RPMI7951 (cell line): ENCODE results near the gene NANS. TPM values are rescaled to one million over a fixed set of nuclear protein-coding genes. Genes with fewer than 3 reads are reported as not detected.
"Not testable (repeated sequence)": the region's sequence is repeated elsewhere in the genome, so short reads cannot be mapped to it uniquely, and the experiment has no call there.

Experiments
- DNase-seq: peaks from one replicate; pipeline ENCODE4 v3.0.0-alpha.2; 2012; ENCODE audit warnings: low read depth
- total RNA-seq: library from RNA; depleted of rRNA; stranded (reverse); fragments of >200 nt; shearing (Covaris generic); gene quantifications from 2 replicates; pipeline ENCODE4 v1.2.3, GENCODE V29; 2014; rRNA removed

The NANS gene
- total RNA-seq = 109 and 140 TPM in 2 replicates

GRCh38 chr9:98056269-98057137 is at the start of gene NANS:
NANS (plus strand) TSS chr9:98056732; CDS start chr9:98056809, 77 bp downstream.
- DNase-seq = peak; percentile 93

- DNase-seq = peak; percentile 10
Observed at GRCh38 chr9:98007251-98007928, 49.1 kb upstream of the NANS start.

GRCh38 chr9:98008764-98009163 is 47.8 kb upstream of the NANS start:
- no peak for DNase-seq

- DNase-seq = no peak
Observed at GRCh38 chr9:98009437-98009836, 47.1 kb upstream of the NANS start.

GRCh38 chr9:98009936-98010335 is 46.6 kb upstream of the NANS start:
- no peak for DNase-seq

GRCh38 chr9:98010445-98010844 is 46.1 kb upstream of the NANS start:
- DNase-seq = no peak

- no peak for DNase-seq
Observed at GRCh38 chr9:98011122-98011521, 45.4 kb upstream of the NANS start.

- no peak for DNase-seq
Observed at GRCh38 chr9:98016137-98016680, 40.3 kb upstream of the NANS start.

- no peak for DNase-seq
Observed at GRCh38 chr9:98017306-98017705, 39.2 kb upstream of the NANS start.

- DNase-seq = no peak
Observed at GRCh38 chr9:98018347-98018746, 38.2 kb upstream of the NANS start.

- no peak for DNase-seq
Observed at GRCh38 chr9:98019098-98019497, 37.4 kb upstream of the NANS start.

GRCh38 chr9:98019869-98020268 is 36.7 kb upstream of the NANS start:
- not testable (repeated sequence) for DNase-seq

GRCh38 chr9:98020476-98021145 is 35.9 kb upstream of the NANS start:
- DNase-seq = no peak

GRCh38 chr9:98021306-98022040 is 35.1 kb upstream of the NANS start:
- no peak for DNase-seq

- DNase-seq = peak; percentile 12
Observed at GRCh38 chr9:98022447-98022846, 34.1 kb upstream of the NANS start.

GRCh38 chr9:98024702-98025101 is 31.8 kb upstream of the NANS start:
- no peak for DNase-seq

GRCh38 chr9:98031169-98031568 is 25.4 kb upstream of the NANS start:
- no peak for DNase-seq

- DNase-seq = no peak
Observed at GRCh38 chr9:98031935-98032334, 24.6 kb upstream of the NANS start.

- DNase-seq = peak; percentile 71
Observed at GRCh38 chr9:98034593-98035546, 21.7 kb upstream of the NANS start.

- DNase-seq = peak; percentile 15
Observed at GRCh38 chr9:98037357-98037756, 19.2 kb upstream of the NANS start.
